Measurements from ENCODE around the gene PANX2. TPM values are rescaled to one million over a fixed set of nuclear protein-coding genes. Genes with fewer than 3 reads are reported as not detected.

The PANX2 gene
- total RNA-seq, 1 donor from 2014 or later: 1.5 TPM

DNA sequence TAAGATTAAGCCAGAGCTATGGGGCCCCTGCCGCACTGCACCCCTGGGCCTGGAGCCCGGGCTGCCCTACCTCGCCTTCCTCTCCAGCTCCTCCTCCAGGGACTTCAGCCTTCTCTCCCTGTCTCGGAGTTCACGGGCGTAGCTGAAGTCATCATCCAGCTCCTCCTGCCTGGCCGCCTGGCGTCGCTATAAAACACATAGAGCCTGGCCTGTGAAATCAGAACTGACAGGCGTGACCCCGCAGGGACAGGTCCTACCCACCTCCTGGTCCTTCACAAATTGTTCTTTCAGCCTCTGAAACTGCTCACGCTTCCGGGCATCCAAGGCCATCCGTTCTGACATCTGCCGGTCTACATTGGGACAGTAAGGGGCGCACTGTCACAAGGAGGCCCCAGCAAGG, 53.5 kb downstream of the PANX2 start:
- no peak overlapping the region for H3K4me3 Mint-ChIP-seq (ENCODE audit: unreplicated experiment)
- DNase-seq (ENCODE audit: extremely low spot score, unreplicated experiment): no peak
- no peak for TF ChIP-seq CTCF (IDR thresholded peaks at IDR 0.05)
- peaks cover 30% of the 10 kb centered on the region for H3K36me3 Mint-ChIP-seq (ENCODE audit: unreplicated experiment)
- no peak overlapping the region for H3K27ac Mint-ChIP-seq (ENCODE audit: unreplicated experiment)
- peaks cover 6% of the 10 kb centered on the region for H3K4me1 Mint-ChIP-seq (ENCODE audit: unreplicated experiment)
- no peaks in the 10 kb centered on the region for H3K27me3 Mint-ChIP-seq (ENCODE audit: unreplicated experiment)
- H3K9me3 Mint-ChIP-seq (ENCODE audit: unreplicated experiment): no peaks in the 10 kb centered on the region

DNA sequence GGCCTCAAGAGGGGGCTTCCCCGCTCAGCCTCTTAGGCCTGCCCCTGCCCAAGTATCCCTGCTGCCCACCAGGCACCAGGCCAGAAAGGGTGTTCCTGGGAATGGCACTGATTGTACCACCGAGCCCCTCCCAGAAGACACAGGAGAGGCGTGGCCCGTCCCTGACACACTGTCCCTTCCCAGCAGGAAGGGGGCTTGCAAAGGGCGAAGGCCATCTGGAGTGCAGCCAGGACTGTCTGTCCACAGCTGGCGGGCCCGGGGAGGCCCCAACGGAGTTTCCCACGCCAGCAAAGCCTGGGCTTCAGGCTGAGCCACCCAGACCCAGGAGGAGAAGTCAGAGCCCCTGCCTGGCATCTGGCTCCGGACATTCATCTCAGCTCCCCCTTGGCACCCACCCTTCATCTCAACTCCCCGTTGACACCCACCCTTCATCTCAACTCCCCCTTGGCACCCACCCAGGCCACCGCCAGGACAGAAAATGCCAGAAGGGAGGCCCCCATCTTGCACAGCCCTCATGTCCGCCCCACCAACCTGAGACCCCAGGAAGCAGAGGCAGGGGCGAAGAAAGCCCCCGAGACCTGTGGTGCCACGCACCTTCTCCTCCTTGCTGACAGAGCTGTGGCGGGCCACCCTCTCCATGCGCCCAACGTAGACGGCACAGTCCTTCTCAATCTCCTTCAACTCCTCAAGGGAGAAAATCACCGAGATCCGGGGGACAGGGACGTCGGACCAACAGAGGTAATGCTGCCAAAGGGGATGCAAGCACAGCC, 54.9 kb downstream of the PANX2 start:
- H3K27ac Mint-ChIP-seq (ENCODE audit: unreplicated experiment): no peak overlapping the region
- no peaks in the 10 kb centered on the region for H3K27me3 Mint-ChIP-seq (ENCODE audit: unreplicated experiment)
- no peaks in the 10 kb centered on the region for H3K9me3 Mint-ChIP-seq (ENCODE audit: unreplicated experiment)
- no peak overlapping the region for H3K4me3 Mint-ChIP-seq (ENCODE audit: unreplicated experiment)
- TF ChIP-seq CTCF (IDR thresholded peaks at IDR 0.05): no peak
- peaks cover 33% of the 10 kb centered on the region for H3K36me3 Mint-ChIP-seq (ENCODE audit: unreplicated experiment)
- DNase-seq (ENCODE audit: extremely low spot score, unreplicated experiment): no peak
- H3K4me1 Mint-ChIP-seq (ENCODE audit: unreplicated experiment): no peaks in the 10 kb centered on the region

DNA sequence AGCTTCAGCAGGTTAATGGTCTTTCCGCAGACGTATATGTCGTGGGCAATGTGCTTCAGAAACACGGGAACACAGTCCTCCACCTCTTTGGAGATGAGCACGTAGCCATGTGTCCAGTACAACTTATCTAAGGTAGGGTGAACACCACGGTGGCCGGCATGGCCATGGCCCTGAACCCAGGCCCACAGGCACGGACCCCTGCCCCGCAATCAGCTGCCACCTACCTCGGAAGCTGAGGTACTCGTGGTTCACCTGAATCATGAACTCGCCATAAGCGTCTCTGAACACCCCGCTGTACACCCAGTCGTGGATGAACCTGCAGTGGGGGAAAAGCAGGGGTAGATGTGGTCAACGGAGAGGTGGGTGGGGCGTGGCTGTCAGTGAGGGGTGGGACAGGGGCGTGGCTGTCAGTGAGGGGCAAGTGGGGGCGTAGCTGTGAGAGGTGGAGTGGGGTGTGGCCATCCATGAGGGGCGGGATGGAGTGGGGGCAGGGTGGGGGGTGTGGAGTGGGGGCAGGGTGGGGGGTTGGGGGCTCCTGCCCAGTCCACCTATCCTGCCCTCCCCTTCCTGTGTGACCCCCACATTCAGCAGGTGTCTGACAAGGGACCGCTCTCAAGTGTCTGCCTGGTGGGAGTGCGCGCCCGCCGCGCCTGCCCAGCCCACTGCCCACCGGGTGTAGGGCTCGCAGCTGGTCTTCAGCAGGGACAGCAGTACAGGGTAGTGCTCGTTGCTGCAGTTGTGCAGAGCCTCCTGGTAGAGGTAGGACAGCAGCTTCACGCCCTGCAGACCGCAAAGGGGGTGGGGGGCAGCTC, 55.7 kb downstream of the PANX2 start:
- Mint-ChIP-seq H3K36me3 (ENCODE audit: unreplicated experiment) (peaks cover 32% of the 10 kb centered on the region), H3K9me3 (ENCODE audit: unreplicated experiment) (no peaks in the 10 kb centered on the region), H3K27ac (ENCODE audit: unreplicated experiment) (no peak overlapping the region), H3K4me1 (ENCODE audit: unreplicated experiment) (no peaks in the 10 kb centered on the region), H3K27me3 (ENCODE audit: unreplicated experiment) (no peaks in the 10 kb centered on the region), H3K4me3 (ENCODE audit: unreplicated experiment) (no peak overlapping the region)
- DNase-seq (ENCODE audit: extremely low spot score, unreplicated experiment): no peak
- TF ChIP-seq CTCF (IDR thresholded peaks at IDR 0.05): no peak

GRCh38 chr22:50226875-50227165, 56.3 kb downstream of the PANX2 start:
- no peak for DNase-seq (ENCODE audit: extremely low spot score, unreplicated experiment)
- TF ChIP-seq CTCF (IDR thresholded peaks at IDR 0.05): no peak
- Mint-ChIP-seq H3K4me1 (ENCODE audit: unreplicated experiment) (no peaks in the 10 kb centered on the region), H3K9me3 (ENCODE audit: unreplicated experiment) (no peaks in the 10 kb centered on the region), H3K36me3 (ENCODE audit: unreplicated experiment) (peaks cover 32% of the 10 kb centered on the region), H3K4me3 (ENCODE audit: unreplicated experiment) (no peak overlapping the region), H3K27ac (ENCODE audit: unreplicated experiment) (no peak overlapping the region), H3K27me3 (ENCODE audit: unreplicated experiment) (no peaks in the 10 kb centered on the region)

DNA sequence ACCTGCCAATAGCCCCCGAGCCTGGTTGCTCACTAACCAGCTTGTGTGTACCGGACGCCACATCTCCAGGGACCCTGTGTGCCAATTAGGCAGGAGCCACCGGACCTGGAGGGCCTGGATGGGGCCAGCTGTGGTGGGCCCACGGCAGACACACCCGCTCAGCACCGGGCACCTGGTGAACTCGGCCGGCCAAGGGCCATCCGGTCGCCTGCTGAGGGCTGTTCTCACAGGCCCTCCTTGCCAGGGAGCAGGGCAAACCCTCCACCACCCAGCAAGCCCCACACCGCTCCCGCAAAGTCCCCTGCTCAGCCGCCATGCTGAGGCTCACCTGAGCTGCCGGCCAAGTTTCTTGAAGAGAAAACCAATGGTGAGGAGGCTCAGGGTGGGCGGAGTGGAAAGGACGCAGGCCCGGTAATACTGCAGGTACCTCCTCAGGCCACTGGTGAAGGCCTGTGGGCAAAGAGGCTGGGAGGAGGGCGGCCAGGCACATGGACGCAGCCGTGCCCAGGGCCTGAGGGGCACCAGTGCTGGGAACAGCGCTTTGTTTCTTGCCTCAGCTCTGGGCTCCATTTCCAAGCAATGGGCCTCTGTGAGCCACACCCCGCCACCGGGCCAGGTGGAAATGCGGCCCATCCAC, 57.2 kb downstream of the PANX2 start:
- Mint-ChIP-seq H3K4me3 (ENCODE audit: unreplicated experiment) (no peak overlapping the region), H3K9me3 (ENCODE audit: unreplicated experiment) (no peaks in the 10 kb centered on the region), H3K36me3 (ENCODE audit: unreplicated experiment) (peaks cover 26% of the 10 kb centered on the region), H3K27ac (ENCODE audit: unreplicated experiment) (no peak overlapping the region), H3K4me1 (ENCODE audit: unreplicated experiment) (no peaks in the 10 kb centered on the region), H3K27me3 (ENCODE audit: unreplicated experiment) (no peaks in the 10 kb centered on the region)
- TF ChIP-seq CTCF (IDR thresholded peaks at IDR 0.05): no peak
- no peak for DNase-seq (ENCODE audit: extremely low spot score, unreplicated experiment)
